ENCODE data around the gene SPOCK1.

SPOCK1 gene

DNA sequence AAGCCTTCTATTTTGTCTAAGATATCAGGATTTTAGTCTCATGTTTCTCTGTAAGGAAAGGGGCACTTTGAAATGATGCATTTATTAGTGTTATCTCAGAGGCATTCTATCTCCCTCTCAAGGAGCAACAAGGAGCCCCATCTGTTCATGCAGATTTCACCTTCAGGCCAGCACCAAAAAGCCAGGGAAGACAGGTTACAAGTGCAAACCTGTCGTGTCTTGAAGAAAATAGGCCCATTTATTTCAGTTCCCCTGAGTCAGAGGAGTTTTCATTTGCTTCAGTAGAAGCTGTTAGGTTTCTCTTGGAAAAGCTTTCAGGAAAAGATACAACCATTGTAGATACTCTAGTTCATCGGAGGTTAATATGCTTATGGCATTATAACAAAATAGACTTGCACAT, 97.2 kb downstream of the SPOCK1 start:
- no peaks in the 10 kb centered on the region for H3K9me3 ChIP-seq (ENCODE audit: insufficient read depth, low read length, severe bottlenecking)
- H3K27me3 ChIP-seq (ENCODE audit: insufficient read depth, low read length, poor library complexity) = peaks cover 19% of the 10 kb centered on the region
- no peak overlapping the region for H3K4me3 ChIP-seq (ENCODE audit: low read depth in 1 of 2, low read length in 2 of 2)
- no peak overlapping the region for H3K27ac ChIP-seq (ENCODE audit: low read length)
- no peaks in the 10 kb centered on the region for H4K20me1 ChIP-seq (ENCODE audit: insufficient read depth, low read length)
- no peaks in the 10 kb centered on the region for H3K36me3 ChIP-seq (ENCODE audit: insufficient read depth, low read length)
- no peak overlapping the region for H3K4me2 ChIP-seq (ENCODE audit: insufficient read depth, low read length)
- no peaks in the 10 kb centered on the region for H3K79me2 ChIP-seq (ENCODE audit: insufficient read depth, low read length)
- no peak for TF ChIP-seq EZH2 (IDR thresholded peaks at IDR 0.05; ENCODE audit: borderline replicate concordance, low read depth, low read length, severe bottlenecking)
- TF ChIP-seq, protein P1, sequence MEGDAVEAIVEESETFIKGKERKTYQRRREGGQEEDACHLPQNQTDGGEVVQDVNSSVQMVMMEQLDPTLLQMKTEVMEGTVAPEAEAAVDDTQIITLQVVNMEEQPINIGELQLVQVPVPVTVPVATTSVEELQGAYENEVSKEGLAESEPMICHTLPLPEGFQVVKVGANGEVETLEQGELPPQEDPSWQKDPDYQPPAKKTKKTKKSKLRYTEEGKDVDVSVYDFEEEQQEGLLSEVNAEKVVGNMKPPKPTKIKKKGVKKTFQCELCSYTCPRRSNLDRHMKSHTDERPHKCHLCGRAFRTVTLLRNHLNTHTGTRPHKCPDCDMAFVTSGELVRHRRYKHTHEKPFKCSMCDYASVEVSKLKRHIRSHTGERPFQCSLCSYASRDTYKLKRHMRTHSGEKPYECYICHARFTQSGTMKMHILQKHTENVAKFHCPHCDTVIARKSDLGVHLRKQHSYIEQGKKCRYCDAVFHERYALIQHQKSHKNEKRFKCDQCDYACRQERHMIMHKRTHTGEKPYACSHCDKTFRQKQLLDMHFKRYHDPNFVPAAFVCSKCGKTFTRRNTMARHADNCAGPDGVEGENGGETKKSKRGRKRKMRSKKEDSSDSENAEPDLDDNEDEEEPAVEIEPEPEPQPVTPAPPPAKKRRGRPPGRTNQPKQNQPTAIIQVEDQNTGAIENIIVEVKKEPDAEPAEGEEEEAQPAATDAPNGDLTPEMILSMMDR (IDR thresholded peaks at IDR 0.05; ENCODE audit: borderline replicate concordance, extremely low read depth, low read length, poor library complexity, severe bottlenecking) = no peak
- no peak overlapping the region for H2AFZ ChIP-seq (ENCODE audit: low read depth, low read length)
- no peak overlapping the region for H3K9ac ChIP-seq (ENCODE audit: low read depth, low read length)
- no peaks in the 10 kb centered on the region for H3K4me1 ChIP-seq (ENCODE audit: insufficient read depth, low read length)
- ATAC-seq (ENCODE audit: insufficient read depth, low read depth) (no peak), DNase-seq (no peak)

DNA sequence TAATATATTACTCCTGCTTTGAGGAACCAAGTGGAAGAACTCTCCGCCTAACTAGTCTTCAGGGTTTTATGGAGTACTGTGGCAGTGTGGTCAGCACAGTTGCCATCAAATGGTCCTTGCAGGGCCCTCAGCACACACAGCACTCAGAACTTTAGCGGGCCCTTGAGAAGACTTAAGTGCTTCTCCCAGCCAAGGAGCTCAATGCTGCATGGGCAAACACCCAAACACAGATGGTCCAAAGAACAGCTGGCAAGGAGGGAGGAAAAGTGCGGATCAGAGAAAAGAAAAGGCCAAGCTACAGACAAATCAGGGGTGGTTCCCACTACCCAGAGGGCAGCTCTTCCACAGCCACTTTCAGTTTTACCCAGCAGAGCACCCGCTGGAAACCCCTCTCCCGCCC, 98.6 kb downstream of the SPOCK1 start:
- TF ChIP-seq EZH2 (IDR thresholded peaks at IDR 0.05; ENCODE audit: borderline replicate concordance, low read depth, low read length, severe bottlenecking) = no peak
- TF ChIP-seq, protein P1 (IDR thresholded peaks at IDR 0.05; ENCODE audit: borderline replicate concordance, extremely low read depth, low read length, poor library complexity, severe bottlenecking) = no peak
- no peak overlapping the region for H3K9ac ChIP-seq (ENCODE audit: low read depth, low read length)
- H3K9me3 ChIP-seq (ENCODE audit: insufficient read depth, low read length, severe bottlenecking) = no peaks in the 10 kb centered on the region
- H3K27ac ChIP-seq (ENCODE audit: low read length) = no peak overlapping the region
- no peaks in the 10 kb centered on the region for H3K4me1 ChIP-seq (ENCODE audit: insufficient read depth, low read length)
- no peak overlapping the region for H3K4me2 ChIP-seq (ENCODE audit: insufficient read depth, low read length)
- H3K4me3 ChIP-seq (ENCODE audit: low read depth in 1 of 2, low read length in 2 of 2) = no peak overlapping the region
- no peaks in the 10 kb centered on the region for H4K20me1 ChIP-seq (ENCODE audit: insufficient read depth, low read length)
- no peak for ATAC-seq (ENCODE audit: insufficient read depth, low read depth)
- no peak overlapping the region for H2AFZ ChIP-seq (ENCODE audit: low read depth, low read length)
- DNase-seq = no peak
- H3K27me3 ChIP-seq (ENCODE audit: insufficient read depth, low read length, poor library complexity) = peaks cover 21% of the 10 kb centered on the region
- no peaks in the 10 kb centered on the region for H3K79me2 ChIP-seq (ENCODE audit: insufficient read depth, low read length)
- no peaks in the 10 kb centered on the region for H3K36me3 ChIP-seq (ENCODE audit: insufficient read depth, low read length)

- H3K27ac ChIP-seq (ENCODE audit: low read length) = no peak overlapping the region
- H2AFZ ChIP-seq (ENCODE audit: low read depth, low read length) = no peak overlapping the region
- ATAC-seq (ENCODE audit: insufficient read depth, low read depth) (no peak), DNase-seq (no peak)
- no peaks in the 10 kb centered on the region for H3K36me3 ChIP-seq (ENCODE audit: insufficient read depth, low read length)
- H3K4me2 ChIP-seq (ENCODE audit: insufficient read depth, low read length) = no peak overlapping the region
- no peaks in the 10 kb centered on the region for H4K20me1 ChIP-seq (ENCODE audit: insufficient read depth, low read length)
- H3K27me3 ChIP-seq (ENCODE audit: insufficient read depth, low read length, poor library complexity) = peaks cover 21% of the 10 kb centered on the region
- no peaks in the 10 kb centered on the region for H3K9me3 ChIP-seq (ENCODE audit: insufficient read depth, low read length, severe bottlenecking)
- no peaks in the 10 kb centered on the region for H3K4me1 ChIP-seq (ENCODE audit: insufficient read depth, low read length)
- no peak overlapping the region for H3K4me3 ChIP-seq (ENCODE audit: low read depth in 1 of 2, low read length in 2 of 2)
- no peak overlapping the region for H3K9ac ChIP-seq (ENCODE audit: low read depth, low read length)
- TF ChIP-seq, protein P1 (IDR thresholded peaks at IDR 0.05; ENCODE audit: borderline replicate concordance, extremely low read depth, low read length, poor library complexity, severe bottlenecking) = no peak
- no peaks in the 10 kb centered on the region for H3K79me2 ChIP-seq (ENCODE audit: insufficient read depth, low read length)
Observed at GRCh38 chr5:137399911-137400310, 99.2 kb downstream of the SPOCK1 start.

DNA sequence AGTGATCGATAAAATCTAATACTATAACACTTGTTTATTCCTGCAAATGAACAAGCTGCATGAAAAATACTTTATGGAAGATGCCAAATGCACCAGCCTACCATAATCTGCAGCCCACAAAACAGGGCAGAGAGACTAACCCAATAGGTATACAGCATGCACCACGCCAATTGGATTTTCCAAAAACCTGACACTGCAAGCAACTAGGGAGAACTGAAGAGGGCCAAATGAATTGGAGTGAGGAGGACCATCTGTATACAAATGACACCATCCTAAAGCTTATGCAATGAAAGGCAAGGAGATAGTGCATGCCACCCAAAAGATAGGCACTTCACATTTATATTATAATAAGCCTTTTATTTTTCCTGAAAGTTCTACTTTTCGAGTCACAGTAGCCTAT, 100.4 kb downstream of the SPOCK1 start:
- no peaks in the 10 kb centered on the region for H4K20me1 ChIP-seq (ENCODE audit: insufficient read depth, low read length)
- no peaks in the 10 kb centered on the region for H3K36me3 ChIP-seq (ENCODE audit: insufficient read depth, low read length)
- no peak overlapping the region for H2AFZ ChIP-seq (ENCODE audit: low read depth, low read length)
- DNase-seq (no peak), ATAC-seq (ENCODE audit: insufficient read depth, low read depth) (no peak)
- H3K9ac ChIP-seq (ENCODE audit: low read depth, low read length) = no peak overlapping the region
- H3K4me3 ChIP-seq (ENCODE audit: low read depth in 1 of 2, low read length in 2 of 2) = no peak overlapping the region
- TF ChIP-seq EZH2 (IDR thresholded peaks at IDR 0.05; ENCODE audit: borderline replicate concordance, low read depth, low read length, severe bottlenecking) = no peak
- TF ChIP-seq, protein P1 (IDR thresholded peaks at IDR 0.05; ENCODE audit: borderline replicate concordance, extremely low read depth, low read length, poor library complexity, severe bottlenecking) = no peak
- no peak overlapping the region for H3K4me2 ChIP-seq (ENCODE audit: insufficient read depth, low read length)
- no peaks in the 10 kb centered on the region for H3K9me3 ChIP-seq (ENCODE audit: insufficient read depth, low read length, severe bottlenecking)
- no peaks in the 10 kb centered on the region for H3K4me1 ChIP-seq (ENCODE audit: insufficient read depth, low read length)
- H3K27me3 ChIP-seq (ENCODE audit: insufficient read depth, low read length, poor library complexity) = peaks cover 18% of the 10 kb centered on the region
- H3K79me2 ChIP-seq (ENCODE audit: insufficient read depth, low read length) = no peaks in the 10 kb centered on the region
- H3K27ac ChIP-seq (ENCODE audit: low read length) = no peak overlapping the region
